Peyer's patch (tissue), 4 donors: Measurements from ENCODE around the gene TRIM9. TPM values are rescaled to one million over a fixed set of nuclear protein-coding genes. Genes with fewer than 3 reads are reported as not detected.

Source experiments
- DNase-seq, 3 donors: peaks; one replicate each; pipeline ENCODE4 v3.0.0-alpha.2; 2017 to 2019
- H3K27ac ChIP-seq, 4 donors: fragments of 200-600 bp; sonication (generic); one replicate each; pipeline ENCODE4 v1.5.1; 2016 to 2019
- H3K27me3 ChIP-seq, 2 donors: fragments of 200-600 bp; sonication (generic); one replicate each; pipeline ENCODE4 v1.5.1; 2019
- H3K36me3 ChIP-seq, 3 donors: fragments of 200-600 bp; sonication (generic); one replicate each; pipeline ENCODE4 v1.5.1; 2016 to 2019
- H3K4me1 ChIP-seq, 4 donors: fragments of 200-600 bp; sonication (generic); one replicate each; pipeline ENCODE4 v1.5.1; 2016 to 2019
- H3K4me3 ChIP-seq, 4 donors: fragments of 200-600 bp; sonication (generic); 1 replicate in 3 of 4; 2 replicates in 1 of 4; pipeline ENCODE4 v1.5.1; 2016 to 2019; ENCODE audit warnings: mild to moderate bottlenecking in 1 of 4
- H3K9me3 ChIP-seq, 4 donors: fragments of 200-600 bp; sonication (generic); one replicate each; pipeline ENCODE4 v1.5.1; 2016 to 2019; ENCODE audit warnings: mild to moderate bottlenecking in 1 of 4
- POLR2A ChIP-seq, 2 donors: fragments of 450-650 bp; IDR thresholded peaks; one replicate each; pipeline ENCODE4 v1.5.1; 2017; ENCODE audit warnings: antibody characterized with exemption in 2 of 2, mild to moderate bottlenecking in 2 of 2, moderate library complexity in 2 of 2
- total RNA-seq, 4 donors: library from RNA; depleted of rRNA; stranded (reverse); fragments of >200 nt; gene quantifications; one replicate each; pipeline ENCODE4 v1.1.0, GENCODE V29; 2016
- TF ChIP-seq, protein P1 (sequence below), 6 experiments: fragments of 450-650 bp in 4 of 6; fragments of 200-600 bp in 2 of 6; sonication (generic) in 1 of 6; IDR thresholded peaks; one replicate each; pipeline ENCODE4 v1.5.1; 2017 to 2019; ENCODE audit warnings: antibody characterized with exemption in 6 of 6, mild to moderate bottlenecking in 3 of 6, moderate library complexity in 1 of 6

Gene TRIM9
- total RNA-seq, 4 donors from 2014 or later = 0.35 to 5.0 (median 2.2) TPM

DNA sequence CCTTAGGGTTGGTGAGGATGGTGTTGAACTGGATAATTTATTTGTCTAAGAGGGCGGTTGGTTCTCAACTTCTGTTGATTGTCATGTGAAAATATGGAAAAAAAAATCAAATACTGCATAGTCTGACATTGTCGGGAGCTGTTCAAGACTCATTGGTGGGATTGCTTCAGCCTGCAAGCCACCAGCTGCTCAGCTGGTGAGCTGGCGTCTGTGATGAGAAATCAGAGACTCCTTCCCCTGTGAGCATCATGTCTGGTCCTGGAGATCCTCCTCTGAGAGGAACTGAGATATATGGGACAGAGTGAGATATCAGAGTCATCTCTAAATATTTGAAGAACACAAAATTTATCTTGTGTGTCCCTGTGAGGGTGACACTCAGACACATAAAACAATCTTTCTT is 49.9 kb downstream of the TRIM9 start:
- DNase-seq = no peak
- Histone ChIP-seq H3K9me3 (no peaks in the 10 kb centered on the region), H3K36me3 (no peaks in the 10 kb centered on the region), H3K27me3 (no peaks in the 10 kb centered on the region), H3K27ac (no peak overlapping the region), H3K4me3 (no peak overlapping the region), H3K4me1 (no peaks in the 10 kb centered on the region)
- TF ChIP-seq POLR2A (IDR thresholded peaks at IDR 0.05) = no peak
- TF ChIP-seq, protein P1, sequence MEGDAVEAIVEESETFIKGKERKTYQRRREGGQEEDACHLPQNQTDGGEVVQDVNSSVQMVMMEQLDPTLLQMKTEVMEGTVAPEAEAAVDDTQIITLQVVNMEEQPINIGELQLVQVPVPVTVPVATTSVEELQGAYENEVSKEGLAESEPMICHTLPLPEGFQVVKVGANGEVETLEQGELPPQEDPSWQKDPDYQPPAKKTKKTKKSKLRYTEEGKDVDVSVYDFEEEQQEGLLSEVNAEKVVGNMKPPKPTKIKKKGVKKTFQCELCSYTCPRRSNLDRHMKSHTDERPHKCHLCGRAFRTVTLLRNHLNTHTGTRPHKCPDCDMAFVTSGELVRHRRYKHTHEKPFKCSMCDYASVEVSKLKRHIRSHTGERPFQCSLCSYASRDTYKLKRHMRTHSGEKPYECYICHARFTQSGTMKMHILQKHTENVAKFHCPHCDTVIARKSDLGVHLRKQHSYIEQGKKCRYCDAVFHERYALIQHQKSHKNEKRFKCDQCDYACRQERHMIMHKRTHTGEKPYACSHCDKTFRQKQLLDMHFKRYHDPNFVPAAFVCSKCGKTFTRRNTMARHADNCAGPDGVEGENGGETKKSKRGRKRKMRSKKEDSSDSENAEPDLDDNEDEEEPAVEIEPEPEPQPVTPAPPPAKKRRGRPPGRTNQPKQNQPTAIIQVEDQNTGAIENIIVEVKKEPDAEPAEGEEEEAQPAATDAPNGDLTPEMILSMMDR (IDR thresholded peaks at IDR 0.05) = no peak

DNA sequence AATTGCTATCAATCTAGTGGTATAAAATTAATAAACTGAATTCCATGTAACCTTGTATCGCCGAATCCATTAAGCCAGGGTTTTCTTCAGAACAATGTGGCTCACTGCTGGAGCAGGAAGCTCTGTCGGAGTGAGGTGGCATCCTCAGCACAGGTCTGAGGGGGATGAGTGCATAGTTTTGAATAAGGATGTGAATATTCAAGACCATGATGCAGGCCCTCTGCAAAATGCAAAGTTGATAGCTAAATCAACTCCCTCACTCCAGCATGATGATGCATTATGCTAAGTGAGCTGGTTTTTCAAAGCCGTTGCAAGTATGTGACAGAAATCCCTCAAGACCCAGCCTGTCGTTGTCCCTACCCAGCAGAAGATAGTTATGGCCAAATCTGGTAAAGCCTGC is 53.0 kb downstream of the TRIM9 start:
- no peaks in the 10 kb centered on the region for H3K36me3 ChIP-seq
- no peaks in the 10 kb centered on the region for H3K4me1 ChIP-seq
- no peak overlapping the region for H3K27ac ChIP-seq
- H3K27me3 ChIP-seq = no peaks in the 10 kb centered on the region
- TF ChIP-seq, protein P1 (IDR thresholded peaks at IDR 0.05) = no peak
- no peak for TF ChIP-seq POLR2A (IDR thresholded peaks at IDR 0.05)
- H3K4me3 ChIP-seq = no peak overlapping the region
- H3K9me3 ChIP-seq = no peaks in the 10 kb centered on the region
- DNase-seq = no peak

DNA sequence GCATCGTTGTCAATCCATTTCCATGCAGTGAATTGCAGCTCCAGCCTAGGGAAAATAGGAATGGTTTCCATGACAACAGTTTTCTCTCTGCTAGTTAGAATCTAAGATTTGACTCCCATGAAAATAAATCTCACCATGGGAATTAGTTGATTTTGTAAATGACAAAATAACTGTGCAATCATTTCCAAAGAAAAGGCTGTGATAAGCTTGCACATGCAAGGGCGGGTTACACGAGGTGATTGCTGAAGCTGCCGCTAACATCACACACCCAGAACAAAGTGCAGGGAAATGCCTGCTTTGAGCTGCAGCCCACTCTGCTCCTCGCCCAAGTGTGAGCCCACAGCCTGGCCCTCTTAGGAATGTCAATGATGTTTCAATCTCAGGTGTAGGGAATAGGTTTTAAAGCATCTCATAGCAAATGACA is 53.8 kb downstream of the TRIM9 start:
- H3K4me1 ChIP-seq = no peaks in the 10 kb centered on the region
- no peak overlapping the region for H3K27ac ChIP-seq
- H3K27me3 ChIP-seq = no peaks in the 10 kb centered on the region
- TF ChIP-seq, protein P1 (IDR thresholded peaks at IDR 0.05) = no peak
- no peak for TF ChIP-seq POLR2A (IDR thresholded peaks at IDR 0.05)
- H3K36me3 ChIP-seq = no peaks in the 10 kb centered on the region
- H3K9me3 ChIP-seq = no peaks in the 10 kb centered on the region
- no peak overlapping the region for H3K4me3 ChIP-seq
- DNase-seq = no peak

DNA sequence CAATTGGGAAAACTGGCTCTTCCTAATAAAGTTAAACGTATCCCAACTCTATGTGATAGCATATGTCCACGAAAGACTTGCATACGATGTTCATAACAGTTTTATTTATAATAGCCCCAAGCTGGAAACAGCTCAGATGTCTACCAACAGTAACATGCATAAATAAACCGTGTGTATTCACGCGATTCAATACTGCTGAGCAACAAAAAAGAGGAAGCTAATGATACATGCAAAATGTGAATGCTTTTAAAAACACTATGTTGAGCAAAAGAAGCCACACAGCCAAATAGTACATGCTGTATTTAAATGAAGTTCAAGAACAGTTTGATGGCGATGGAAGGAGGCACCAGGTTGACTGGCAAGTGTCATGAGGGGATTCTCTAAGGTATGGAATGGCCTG is 55.7 kb downstream of the TRIM9 start:
- no peak for DNase-seq
- no peaks in the 10 kb centered on the region for H3K27me3 ChIP-seq
- H3K9me3 ChIP-seq = no peaks in the 10 kb centered on the region
- H3K4me3 ChIP-seq = no peak overlapping the region
- no peaks in the 10 kb centered on the region for H3K4me1 ChIP-seq
- no peak for TF ChIP-seq POLR2A (IDR thresholded peaks at IDR 0.05)
- TF ChIP-seq, protein P1 (IDR thresholded peaks at IDR 0.05) = no peak
- H3K36me3 ChIP-seq = no peaks in the 10 kb centered on the region
- H3K27ac ChIP-seq = no peak overlapping the region

DNA sequence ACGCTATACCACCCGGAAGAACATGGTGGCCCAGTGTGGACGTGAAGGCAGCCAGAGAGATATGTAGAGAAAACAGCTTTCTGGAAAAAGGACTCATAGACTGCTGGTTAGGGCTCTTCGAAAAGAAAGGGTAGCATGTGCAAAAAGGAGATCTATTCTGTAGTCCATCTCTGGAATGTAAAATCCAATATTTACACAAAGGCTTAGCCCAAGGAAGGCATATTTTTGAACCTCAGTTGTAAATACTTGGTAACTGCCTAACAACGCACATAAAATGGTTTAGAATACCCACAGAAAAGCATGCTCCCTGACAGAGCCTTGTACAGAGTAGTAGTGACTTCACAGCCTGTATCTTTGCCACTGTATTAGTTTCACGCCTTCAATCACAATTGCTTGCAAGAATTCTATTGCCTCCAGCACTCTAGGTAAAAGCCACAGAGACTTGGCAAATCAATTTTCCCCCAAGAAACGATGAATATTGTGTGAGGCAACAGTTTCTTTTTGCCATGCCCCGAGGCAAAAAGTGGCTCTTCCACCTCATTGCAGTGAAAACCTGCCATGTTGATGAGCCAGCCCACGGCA is 59.2 kb downstream of the TRIM9 start:
- Histone ChIP-seq H3K4me1 (no peaks in the 10 kb centered on the region), H3K27me3 (no peaks in the 10 kb centered on the region), H3K4me3 (no peak overlapping the region), H3K9me3 (no peaks in the 10 kb centered on the region), H3K36me3 (no peaks in the 10 kb centered on the region), H3K27ac (no peak overlapping the region)
- TF ChIP-seq, protein P1 (IDR thresholded peaks at IDR 0.05) = no peak
- TF ChIP-seq POLR2A (IDR thresholded peaks at IDR 0.05) = no peak
- DNase-seq = no peak
